ENCODE measurements around the gene SOWAHB.
A peak's percentile ranks its signal among the peaks of the same experiment; 100 is the strongest.

SOWAHB gene

GRCh38 chr4:76897536-76898384 lies at the start of gene SOWAHB:
SOWAHB (minus strand) TSS chr4:76898144; CDS start chr4:76897849, 295 bp downstream.
- no peaks in the 10 kb centered on the region for H3K36me3 ChIP-seq (replicated peaks)
- peaks cover 18% of the 10 kb centered on the region for H3K27me3 ChIP-seq (ENCODE audit: low read depth)
- H3K4me1 ChIP-seq: no peaks in the 10 kb centered on the region
- peak; percentile 45 to 75 for DNase-seq (ENCODE audit: low spot score in 2 of 2)
- H3K4me3 ChIP-seq: peak within 1 kb of the TSS; percentile 42
- in situ Hi-C loops (cut with MboI; ENCODE audit: low sequenced_read_pairs): no loop called here
- H3K9me3 ChIP-seq: no peaks in the 10 kb centered on the region

- H3K36me3 ChIP-seq (replicated peaks): no peaks in the 10 kb centered on the region
- peaks cover 28% of the 10 kb centered on the region for H3K4me1 ChIP-seq
- no peak overlapping the region for H3K4me3 ChIP-seq
- no peaks in the 10 kb centered on the region for H3K9me3 ChIP-seq
- DNase-seq (ENCODE audit: low spot score in 2 of 2): no peak
- in situ Hi-C loops (cut with MboI; ENCODE audit: low sequenced_read_pairs): no loop called here
- no peaks in the 10 kb centered on the region for H3K27me3 ChIP-seq (ENCODE audit: low read depth)
Measured at GRCh38 chr4:76947369-76947768, 49.4 kb upstream of the SOWAHB start.

- no peak for DNase-seq (ENCODE audit: low spot score in 2 of 2)
- in situ Hi-C loops (cut with MboI; ENCODE audit: low sequenced_read_pairs): no loop called here
- no peaks in the 10 kb centered on the region for H3K36me3 ChIP-seq (replicated peaks)
- H3K27me3 ChIP-seq (ENCODE audit: low read depth): no peaks in the 10 kb centered on the region
- peaks cover 15% of the 10 kb centered on the region for H3K4me1 ChIP-seq
- H3K4me3 ChIP-seq: no peak overlapping the region
- H3K9me3 ChIP-seq: no peaks in the 10 kb centered on the region
Measured at GRCh38 chr4:76943790-76944189, 45.8 kb upstream of the SOWAHB start.

- in situ Hi-C loops (cut with MboI; ENCODE audit: low sequenced_read_pairs): no loop called here
- H3K4me3 ChIP-seq: no peak overlapping the region
- no peaks in the 10 kb centered on the region for H3K36me3 ChIP-seq (replicated peaks)
- H3K9me3 ChIP-seq: no peaks in the 10 kb centered on the region
- no peak for DNase-seq (ENCODE audit: low spot score in 2 of 2)
- no peaks in the 10 kb centered on the region for H3K27me3 ChIP-seq (ENCODE audit: low read depth)
- peaks cover 10% of the 10 kb centered on the region for H3K4me1 ChIP-seq
Measured at GRCh38 chr4:76943129-76943620, 45.2 kb upstream of the SOWAHB start.

- in situ Hi-C loops (cut with MboI; ENCODE audit: low sequenced_read_pairs): no loop called here
- H3K27me3 ChIP-seq (ENCODE audit: low read depth): no peaks in the 10 kb centered on the region
- peaks cover 5% of the 10 kb centered on the region; the same call in 1 of the 2 replicates for H3K4me1 ChIP-seq
- no peak overlapping the region for H3K4me3 ChIP-seq
- no peak for DNase-seq (ENCODE audit: low spot score in 2 of 2)
- H3K9me3 ChIP-seq: no peaks in the 10 kb centered on the region
- H3K36me3 ChIP-seq (replicated peaks): no peaks in the 10 kb centered on the region
Measured at GRCh38 chr4:76939184-76939583, 41.2 kb upstream of the SOWAHB start.

GRCh38 chr4:76931576-76932276 lies 33.8 kb upstream of the SOWAHB start:
- in situ Hi-C loops (cut with MboI; ENCODE audit: low sequenced_read_pairs): no loop called here
- no peaks in the 10 kb centered on the region for H3K36me3 ChIP-seq (replicated peaks)
- DNase-seq (ENCODE audit: low spot score in 2 of 2): no peak

GRCh38 chr4:76931087-76931486 lies 33.1 kb upstream of the SOWAHB start:
- in situ Hi-C loops (cut with MboI; ENCODE audit: low sequenced_read_pairs): no loop called here
- H3K27me3 ChIP-seq (ENCODE audit: low read depth): no peaks in the 10 kb centered on the region
- no peaks in the 10 kb centered on the region for H3K36me3 ChIP-seq (replicated peaks)
- no peaks in the 10 kb centered on the region for H3K4me1 ChIP-seq
- no peak for DNase-seq (ENCODE audit: low spot score in 2 of 2)
- H3K9me3 ChIP-seq: no peaks in the 10 kb centered on the region
- H3K4me3 ChIP-seq: no peak overlapping the region

More at GRCh38 chr4:76931576-76932276, 33.8 kb upstream of the SOWAHB start:
- H3K4me1 ChIP-seq: no peaks in the 10 kb centered on the region
- no peaks in the 10 kb centered on the region for H3K27me3 ChIP-seq (ENCODE audit: low read depth)
- no peaks in the 10 kb centered on the region for H3K9me3 ChIP-seq
- no peak overlapping the region for H3K4me3 ChIP-seq

GRCh38 chr4:76930685-76931084 lies 32.7 kb upstream of the SOWAHB start:
- Histone ChIP-seq H3K4me3 (no peak overlapping the region), H3K9me3 (no peaks in the 10 kb centered on the region), H3K27me3 (ENCODE audit: low read depth) (no peaks in the 10 kb centered on the region), H3K4me1 (no peaks in the 10 kb centered on the region), H3K36me3 (replicated peaks) (no peaks in the 10 kb centered on the region)
- DNase-seq (ENCODE audit: low spot score in 2 of 2): no peak
- in situ Hi-C loops (cut with MboI; ENCODE audit: low sequenced_read_pairs): no loop called here

- in situ Hi-C loops (cut with MboI; ENCODE audit: low sequenced_read_pairs): no loop called here
- no peaks in the 10 kb centered on the region; the same call in 1 of the 2 replicates for H3K27me3 ChIP-seq (ENCODE audit: low read depth)
- H3K4me1 ChIP-seq: no peaks in the 10 kb centered on the region
- H3K4me3 ChIP-seq: no peak overlapping the region
- no peaks in the 10 kb centered on the region for H3K9me3 ChIP-seq
- DNase-seq (ENCODE audit: low spot score in 2 of 2): no peak
- H3K36me3 ChIP-seq (replicated peaks): no peaks in the 10 kb centered on the region
Measured at GRCh38 chr4:76926841-76927240, 28.9 kb upstream of the SOWAHB start.

GRCh38 chr4:76923619-76924357 lies 25.8 kb upstream of the SOWAHB start:
- no peaks in the 10 kb centered on the region for H3K4me1 ChIP-seq
- H3K4me3 ChIP-seq: no peak overlapping the region
- no peak for DNase-seq (ENCODE audit: low spot score in 2 of 2)
- in situ Hi-C loops (cut with MboI; ENCODE audit: low sequenced_read_pairs): no loop called here
- H3K36me3 ChIP-seq (replicated peaks): no peaks in the 10 kb centered on the region
- H3K27me3 ChIP-seq (ENCODE audit: low read depth): no peaks in the 10 kb centered on the region; the same call in 1 of the 2 replicates
- H3K9me3 ChIP-seq: no peaks in the 10 kb centered on the region

- no peaks in the 10 kb centered on the region for H3K36me3 ChIP-seq (replicated peaks)
- in situ Hi-C loops (cut with MboI; ENCODE audit: low sequenced_read_pairs): no loop called here
- H3K4me1 ChIP-seq: no peaks in the 10 kb centered on the region
- no peak overlapping the region for H3K4me3 ChIP-seq
- H3K27me3 ChIP-seq (ENCODE audit: low read depth): no peaks in the 10 kb centered on the region; the same call in 1 of the 2 replicates
- H3K9me3 ChIP-seq: no peaks in the 10 kb centered on the region
- no peak for DNase-seq (ENCODE audit: low spot score in 2 of 2)
Measured at GRCh38 chr4:76920715-76921114, 22.8 kb upstream of the SOWAHB start.

GRCh38 chr4:76909711-76910110 lies 11.8 kb upstream of the SOWAHB start:
- Histone ChIP-seq H3K4me3 (no peak overlapping the region), H3K9me3 (no peaks in the 10 kb centered on the region), H3K4me1 (no peaks in the 10 kb centered on the region), H3K27me3 (ENCODE audit: low read depth) (peaks cover 2% of the 10 kb centered on the region), H3K36me3 (replicated peaks) (no peaks in the 10 kb centered on the region)
- in situ Hi-C loops (cut with MboI; ENCODE audit: low sequenced_read_pairs): no loop called here
- no peak for DNase-seq (ENCODE audit: low spot score in 2 of 2)

- DNase-seq (ENCODE audit: low spot score in 2 of 2): no peak
- in situ Hi-C loops (cut with MboI; ENCODE audit: low sequenced_read_pairs): no loop called here
- Histone ChIP-seq H3K9me3 (no peaks in the 10 kb centered on the region), H3K4me3 (no peak overlapping the region), H3K36me3 (replicated peaks) (no peaks in the 10 kb centered on the region), H3K4me1 (no peaks in the 10 kb centered on the region), H3K27me3 (ENCODE audit: low read depth) (no peaks in the 10 kb centered on the region; the same call in none of the 2 replicates)
Measured at GRCh38 chr4:76905521-76905920, 7.6 kb upstream of the SOWAHB start.
